Gastroesophageal sphincter (tissue), 3 donors: Measurements from ENCODE around the gene TPST1.

ENCODE experiments used
- POLR2AphosphoS5 ChIP-seq: sonication (generic); formaldehyde crosslinking; IDR thresholded peaks from one replicate; pipeline ENCODE4 v1.6.1; 2017; ENCODE audit warnings: antibody characterized with exemption
- TF ChIP-seq, protein P1 (sequence below), 4 experiments: fragments of 200-600 bp in 2 of 4; fragments of 450-650 bp in 2 of 4; sonication (generic) in 1 of 4; IDR thresholded peaks; one replicate each; pipeline ENCODE4 v1.5.1; 2017 to 2019; ENCODE audit warnings: antibody characterized with exemption in 4 of 4, mild to moderate bottlenecking in 2 of 4, moderate library complexity in 2 of 4

DNA sequence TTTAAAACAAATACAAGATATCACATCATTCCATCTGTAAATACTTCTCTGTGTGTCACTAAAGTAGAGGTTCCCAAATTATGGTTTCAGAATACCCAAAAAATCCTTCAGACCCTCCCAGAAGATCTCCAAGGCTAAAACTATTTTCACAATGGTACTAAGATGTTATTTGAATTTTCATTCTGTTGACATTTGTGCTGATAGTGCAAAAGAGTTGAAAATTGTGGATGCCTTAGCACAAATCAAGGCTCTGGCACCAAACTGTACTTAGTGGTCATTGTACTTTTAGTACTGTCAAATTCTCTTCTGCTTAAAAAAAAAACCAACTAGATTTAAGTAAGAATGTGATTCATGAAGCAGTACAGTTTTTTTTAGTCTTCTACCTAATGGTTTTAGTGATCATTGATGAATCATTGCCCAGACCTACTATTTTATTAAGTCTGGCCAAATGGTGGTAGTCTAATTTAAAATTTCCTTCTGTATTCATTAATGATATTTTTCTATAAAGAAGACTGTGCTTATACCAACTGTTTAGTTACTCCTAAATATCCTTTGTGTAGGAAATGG lies 50.5 kb downstream of the TPST1 start:
- TF ChIP-seq, protein P1, sequence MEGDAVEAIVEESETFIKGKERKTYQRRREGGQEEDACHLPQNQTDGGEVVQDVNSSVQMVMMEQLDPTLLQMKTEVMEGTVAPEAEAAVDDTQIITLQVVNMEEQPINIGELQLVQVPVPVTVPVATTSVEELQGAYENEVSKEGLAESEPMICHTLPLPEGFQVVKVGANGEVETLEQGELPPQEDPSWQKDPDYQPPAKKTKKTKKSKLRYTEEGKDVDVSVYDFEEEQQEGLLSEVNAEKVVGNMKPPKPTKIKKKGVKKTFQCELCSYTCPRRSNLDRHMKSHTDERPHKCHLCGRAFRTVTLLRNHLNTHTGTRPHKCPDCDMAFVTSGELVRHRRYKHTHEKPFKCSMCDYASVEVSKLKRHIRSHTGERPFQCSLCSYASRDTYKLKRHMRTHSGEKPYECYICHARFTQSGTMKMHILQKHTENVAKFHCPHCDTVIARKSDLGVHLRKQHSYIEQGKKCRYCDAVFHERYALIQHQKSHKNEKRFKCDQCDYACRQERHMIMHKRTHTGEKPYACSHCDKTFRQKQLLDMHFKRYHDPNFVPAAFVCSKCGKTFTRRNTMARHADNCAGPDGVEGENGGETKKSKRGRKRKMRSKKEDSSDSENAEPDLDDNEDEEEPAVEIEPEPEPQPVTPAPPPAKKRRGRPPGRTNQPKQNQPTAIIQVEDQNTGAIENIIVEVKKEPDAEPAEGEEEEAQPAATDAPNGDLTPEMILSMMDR (IDR thresholded peaks at IDR 0.05): no peak
- no peak for TF ChIP-seq POLR2AphosphoS5
